GM23338 (cell line): ENCODE measurements around the gene ASPG. TPM values are rescaled to one million over a fixed set of nuclear protein-coding genes. Genes with fewer than 3 reads are reported as not detected.
A peak's percentile ranks its signal among the peaks of the same experiment; 100 is the strongest.

Experiments used
- ATAC-seq: fragments of 200-7000 bp; cut with Tn5 transposase; 3 replicates; pipeline ENCODE4 v1.9.1; 2020
- DNase-seq: peaks from one replicate; pipeline ENCODE4 v3.0.0-alpha.2; 2015; ENCODE audit warnings: low spot score
- H2AFZ ChIP-seq: fragments of 200-600 bp; sonication (generic); 2 replicates; pipeline ENCODE4 v1.8.0; 2016; ENCODE audit warnings: antibody characterized with exemption, mild to moderate bottlenecking, moderate library complexity
- H3F3A ChIP-seq: fragments of 200-600 bp; sonication (generic); replicated peaks from 2 replicates; pipeline ENCODE4 v1.8.0; 2017; ENCODE audit warnings: antibody characterized with exemption, mixed run types, low read depth
- H3K27ac ChIP-seq: fragments of 200-600 bp; sonication (generic); 2 replicates; pipeline ENCODE4 v1.6.1; 2016; ENCODE audit warnings: low read depth
- H3K27me3 ChIP-seq: fragments of 200-600 bp; sonication (generic); 2 replicates; pipeline ENCODE4 v1.8.0; 2016; ENCODE audit warnings: mild to moderate bottlenecking, mixed run types, moderate library complexity; ENCODE audit not compliant: insufficient read depth
- H3K36me3 ChIP-seq: fragments of 200-600 bp; sonication (generic); 2 replicates; pipeline ENCODE4 v1.8.0; 2016; ENCODE audit warnings: mild to moderate bottlenecking; ENCODE audit not compliant: insufficient read depth
- H3K4me1 ChIP-seq: fragments of 200-600 bp; sonication (generic); 2 replicates; pipeline ENCODE4 v1.8.0; 2016; ENCODE audit warnings: mild to moderate bottlenecking, moderate library complexity; ENCODE audit not compliant: insufficient read depth
- H3K4me2 ChIP-seq: fragments of 200-600 bp; sonication (generic); 2 replicates; pipeline ENCODE4 v1.7.1; 2017; ENCODE audit warnings: mixed run types
- H3K4me3 ChIP-seq: fragments of 200-600 bp; sonication (generic); 2 replicates; pipeline ENCODE4 v1.6.1; 2016; ENCODE audit warnings: mixed run types
- H3K79me2 ChIP-seq: fragments of 200-600 bp; sonication (generic); replicated peaks from 2 replicates; pipeline ENCODE4 v1.8.0; 2017; ENCODE audit warnings: mild to moderate bottlenecking; ENCODE audit not compliant: insufficient read depth
- H3K9me2 ChIP-seq: fragments of 200-600 bp; sonication (generic); 2 replicates; pipeline ENCODE4 v1.8.0; 2017; ENCODE audit not compliant: insufficient read depth
- H4K20me1 ChIP-seq: fragments of 200-600 bp; sonication (generic); replicated peaks from 2 replicates; pipeline ENCODE4 v1.8.0; 2017; ENCODE audit warnings: mild to moderate bottlenecking; ENCODE audit not compliant: insufficient read depth
- H3K27ac Mint-ChIP-seq: 2 replicates; pipeline ENCODE4 v1.8.0; 2020; ENCODE audit warnings: inconsistent platforms, mild to moderate bottlenecking, moderate library complexity, mixed read lengths
- H3K27me3 Mint-ChIP-seq: 3 replicates; pipeline ENCODE4 v1.8.0; 2022; ENCODE audit warnings: low read depth, mild to moderate bottlenecking, moderate library complexity, mixed read lengths, inconsistent platforms; ENCODE audit not compliant: insufficient read depth, poor library complexity
- H3K36me3 Mint-ChIP-seq: 3 replicates; pipeline ENCODE4 v1.8.0; 2021; ENCODE audit warnings: low read depth, mild to moderate bottlenecking, inconsistent platforms, moderate library complexity, mixed read lengths
- H3K4me1 Mint-ChIP-seq: 3 replicates; pipeline ENCODE4 v1.8.0; 2020; ENCODE audit warnings: mild to moderate bottlenecking, inconsistent platforms, mixed read lengths
- H3K4me3 Mint-ChIP-seq: 3 replicates; pipeline ENCODE4 v1.8.0; 2021; ENCODE audit warnings: moderate library complexity, mild to moderate bottlenecking, inconsistent platforms, mixed read lengths
- H3K9me3 Mint-ChIP-seq: 3 replicates; pipeline ENCODE4 v1.8.0; 2020; ENCODE audit warnings: moderate library complexity, mild to moderate bottlenecking, inconsistent platforms, mixed read lengths
- EZH2 ChIP-seq: fragments of 200-600 bp; sonication (generic); IDR thresholded peaks from one replicate; pipeline ENCODE4 v1.8.0; 2017; ENCODE audit warnings: antibody characterized with exemption, mild to moderate bottlenecking, low read depth; ENCODE audit not compliant: unreplicated experiment
- EZH2phosphoT487 ChIP-seq: fragments of 200-600 bp; sonication (generic); IDR thresholded peaks from one replicate; pipeline ENCODE4 v1.8.1; 2018; ENCODE audit warnings: antibody characterized with exemption; ENCODE audit not compliant: unreplicated experiment
- JUNB ChIP-seq: IDR thresholded peaks from one replicate; pipeline ENCODE4 v1.6.1; 2016; ENCODE audit warnings: antibody characterized with exemption; ENCODE audit not compliant: unreplicated experiment
- NANOG ChIP-seq: IDR thresholded peaks from 2 replicates; pipeline ENCODE4 v1.6.1; 2016; ENCODE audit warnings: antibody characterized with exemption, borderline replicate concordance
- REST ChIP-seq: IDR thresholded peaks from one replicate; pipeline ENCODE4 v1.6.1; 2018; ENCODE audit warnings: antibody characterized with exemption; ENCODE audit not compliant: unreplicated experiment
- STAT1 ChIP-seq: IDR thresholded peaks from one replicate; pipeline ENCODE4 v1.6.1; 2016; ENCODE audit warnings: antibody characterized with exemption; ENCODE audit not compliant: unreplicated experiment
- ZNF114 ChIP-seq: fragments of 250-450 bp; sonication (Bioruptor Pico); IDR thresholded peaks from 2 replicates; pipeline ENCODE4 v1.5.0; 2020; ENCODE audit warnings: mild to moderate bottlenecking, moderate library complexity
- ZNF331 ChIP-seq: fragments of 250-450 bp; sonication (Bioruptor Pico); IDR thresholded peaks from 2 replicates; pipeline ENCODE4 v1.5.0; 2020; ENCODE audit warnings: low read depth, mild to moderate bottlenecking, moderate library complexity
- polyA plus RNA-seq: library from polyadenylated mRNA; unstranded; fragments of >200 nt; fragmentation: Nextera tagmentation; extraction: Ambion mirVana; gene quantifications from 2 replicates; pipeline ENCODE4 v1.2.1, GENCODE V29; 2016
- total RNA-seq: library from RNA; depleted of rRNA; stranded (reverse); fragments of >200 nt; shearing (Covaris generic); gene quantifications from 2 replicates; pipeline ENCODE4 v1.2.3, GENCODE V29; 2014
- TF ChIP-seq, protein P1 (sequence below): IDR thresholded peaks from 2 replicates; pipeline ENCODE4 v1.6.1; 2016; ENCODE audit warnings: antibody characterized with exemption
- TF ChIP-seq, protein P2 (sequence below), 2 experiments: fragments of 200-600 bp in 1 of 2; sonication (generic) in 1 of 2; conservative IDR thresholded peaks; 2 replicates each; pipeline versions ENCODE4 v1.5.1 to v1.6.1; 2016 to 2017; ENCODE audit warnings: antibody characterized with exemption in 2 of 2, low read depth in 2 of 2, mild to moderate bottlenecking in 2 of 2, moderate library complexity in 1 of 2

The ASPG gene
- total and polyA plus RNA-seq, 2 experiments from 2014 or later: 0.61 to 6.2 TPM

GRCh38 chr14:104161602-104162367 is 76.3 kb downstream of the ASPG start:
- no peak overlapping the region for H3K4me2 ChIP-seq
- H3K36me3 Mint-ChIP-seq: no peaks in the 10 kb centered on the region
- no peaks in the 10 kb centered on the region for H3K27me3 ChIP-seq
- no peak overlapping the region for H3K27ac ChIP-seq
- no peak for ATAC-seq
- H4K20me1 ChIP-seq: no peaks in the 10 kb centered on the region; the same call in 1 of the 2 replicates
- no peaks in the 10 kb centered on the region for H3K4me1 ChIP-seq
- DNase-seq: no peak
- no peaks in the 10 kb centered on the region for H3K9me2 ChIP-seq
- H3K36me3 ChIP-seq: no peaks in the 10 kb centered on the region
- H3K4me3 ChIP-seq: no peak overlapping the region
- peaks cover 3% of the 10 kb centered on the region for H3K27me3 Mint-ChIP-seq
- H3K4me1 Mint-ChIP-seq: no peaks in the 10 kb centered on the region
- peaks cover 10% of the 10 kb centered on the region; the same call in 1 of the 2 replicates for H3K79me2 ChIP-seq
- H3K4me3 Mint-ChIP-seq: no peak overlapping the region
- no peaks in the 10 kb centered on the region for H3F3A ChIP-seq
- H2AFZ ChIP-seq: no peak overlapping the region
- peak overlapping the region; percentile 65 for H3K27ac Mint-ChIP-seq
- TF ChIP-seq NANOG (no peak), JUNB (no peak), REST (no peak), ZNF331 (CRISPR knock-in tag) (no peak), EZH2phosphoT487 (no peak), STAT1 (no peak), EZH2 (no peak), ZNF114 (no peak)
- TF ChIP-seq, protein P1, sequence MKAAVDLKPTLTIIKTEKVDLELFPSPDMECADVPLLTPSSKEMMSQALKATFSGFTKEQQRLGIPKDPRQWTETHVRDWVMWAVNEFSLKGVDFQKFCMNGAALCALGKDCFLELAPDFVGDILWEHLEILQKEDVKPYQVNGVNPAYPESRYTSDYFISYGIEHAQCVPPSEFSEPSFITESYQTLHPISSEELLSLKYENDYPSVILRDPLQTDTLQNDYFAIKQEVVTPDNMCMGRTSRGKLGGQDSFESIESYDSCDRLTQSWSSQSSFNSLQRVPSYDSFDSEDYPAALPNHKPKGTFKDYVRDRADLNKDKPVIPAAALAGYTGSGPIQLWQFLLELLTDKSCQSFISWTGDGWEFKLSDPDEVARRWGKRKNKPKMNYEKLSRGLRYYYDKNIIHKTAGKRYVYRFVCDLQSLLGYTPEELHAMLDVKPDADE: no peak
- TF ChIP-seq, protein P2, sequence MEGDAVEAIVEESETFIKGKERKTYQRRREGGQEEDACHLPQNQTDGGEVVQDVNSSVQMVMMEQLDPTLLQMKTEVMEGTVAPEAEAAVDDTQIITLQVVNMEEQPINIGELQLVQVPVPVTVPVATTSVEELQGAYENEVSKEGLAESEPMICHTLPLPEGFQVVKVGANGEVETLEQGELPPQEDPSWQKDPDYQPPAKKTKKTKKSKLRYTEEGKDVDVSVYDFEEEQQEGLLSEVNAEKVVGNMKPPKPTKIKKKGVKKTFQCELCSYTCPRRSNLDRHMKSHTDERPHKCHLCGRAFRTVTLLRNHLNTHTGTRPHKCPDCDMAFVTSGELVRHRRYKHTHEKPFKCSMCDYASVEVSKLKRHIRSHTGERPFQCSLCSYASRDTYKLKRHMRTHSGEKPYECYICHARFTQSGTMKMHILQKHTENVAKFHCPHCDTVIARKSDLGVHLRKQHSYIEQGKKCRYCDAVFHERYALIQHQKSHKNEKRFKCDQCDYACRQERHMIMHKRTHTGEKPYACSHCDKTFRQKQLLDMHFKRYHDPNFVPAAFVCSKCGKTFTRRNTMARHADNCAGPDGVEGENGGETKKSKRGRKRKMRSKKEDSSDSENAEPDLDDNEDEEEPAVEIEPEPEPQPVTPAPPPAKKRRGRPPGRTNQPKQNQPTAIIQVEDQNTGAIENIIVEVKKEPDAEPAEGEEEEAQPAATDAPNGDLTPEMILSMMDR (conservative IDR thresholded peaks at IDR 0.05; ENCODE audit: low read depth in 2 of 2): no peak
- no peaks in the 10 kb centered on the region for H3K9me3 Mint-ChIP-seq
